K562 (cell line): ENCODE results near the gene NOMO2. TPM values are rescaled to one million over a fixed set of nuclear protein-coding genes. Genes with fewer than 3 reads are reported as not detected.
"Not testable (repeated sequence)": the region's sequence is repeated elsewhere in the genome, so short reads cannot be mapped to it uniquely, and the experiment has no call there.

Experiments
- ATAC-seq: fragments of 200-7000 bp; cut with Tn5 transposase; 3 replicates; pipeline ENCODE4 v1.9.1; 2020; ENCODE audit warnings: moderate library complexity
- BruUV-seq: library from RNA; stranded (reverse); fragments of 400-500 nt; replicated peaks from 2 replicates; lab custom pipeline; 2021; lab: Mats Ljungman, UMichigan
- CTCF ChIA-PET: fragments of 300-600 bp; formaldehyde crosslinking; extraction: SDS; loops from one replicate; lab custom pipeline; 2021; ENCODE audit warnings: low intra/inter-chr PET ratio; lab: Yijun Ruan, JAX
- POLR2A ChIA-PET: fragments of 300-600, 350-650 bp; sonication (Branson Sonifier 250); formaldehyde crosslinking; extraction: SDS; loops from one replicate; lab custom pipeline; 2021; ENCODE audit warnings: antibody characterized with exemption, inconsistent platforms; lab: Yijun Ruan, JAX
- DNase-seq, 4 experiments: peaks; one replicate each; pipeline versions ENCODE4 v3.0.0 to v3.0.0-alpha.2; 2011 to 2018; ENCODE audit warnings: low spot score in 3 of 4, mixed read lengths in 3 of 4; ENCODE audit errors: extremely low read depth in 1 of 4
- FAIRE-seq: peaks from 2 replicates; lab custom pipeline; 2011; peaks lifted over from hg19 to GRCh38; lab: Jason Lieb, UNC
- H2AFZ ChIP-seq: 2 replicates; pipeline ENCODE4 v1.6.0; 2011; ENCODE audit warnings: low read depth, low read length, control low read depth, inconsistent platforms
- H3K27ac ChIP-seq: fragments of 200-600 bp; 3 replicates; pipeline ENCODE4 v1.8.0; 2011; ENCODE audit warnings: low read depth, mild to moderate bottlenecking, control low read depth, inconsistent platforms, low read length, moderate library complexity, mixed read lengths; ENCODE audit errors: extremely low read depth
- H3K27me3 ChIP-seq, 2 experiments: fragments of 300-600 bp in 1 of 2; 2 replicates in 1 of 2; 3 replicates in 1 of 2; pipeline versions ENCODE4 v1.6.0 to v1.8.0; 2011; ENCODE audit warnings: inconsistent platforms in 2 of 2, low read length in 2 of 2, mild to moderate bottlenecking in 1 of 2, mixed read lengths in 1 of 2, moderate library complexity in 1 of 2; ENCODE audit not compliant: control insufficient read depth in 2 of 2, insufficient read depth in 2 of 2
- H3K36me3 ChIP-seq: fragments of 300-600 bp; 3 replicates; pipeline ENCODE4 v1.8.0; 2011; ENCODE audit warnings: mild to moderate bottlenecking, low read length, inconsistent platforms; ENCODE audit not compliant: control insufficient read depth, insufficient read depth
- H3K4me1 ChIP-seq, 2 experiments: fragments of 200-600 bp in 1 of 2; replicated peaks in 1 of 2; 2 replicates in 1 of 2; 3 replicates in 1 of 2; pipeline versions ENCODE4 v1.5.1 to v1.8.0; 2011; ENCODE audit warnings: inconsistent platforms in 2 of 2, low read length in 2 of 2, mild to moderate bottlenecking in 1 of 2, mixed read lengths in 1 of 2, moderate library complexity in 1 of 2; ENCODE audit not compliant: control insufficient read depth in 2 of 2, insufficient read depth in 2 of 2
- H3K4me2 ChIP-seq: 2 replicates; pipeline ENCODE4 v1.6.1; 2011; ENCODE audit warnings: low read length, control low read depth, inconsistent platforms, mixed read lengths; ENCODE audit not compliant: insufficient read depth
- H3K4me3 ChIP-seq: fragments of 200-600 bp; sonication (generic), shearing (Covaris generic); 2 replicates; pipeline ENCODE4 v1.5.1; 2016; ENCODE audit warnings: control low read depth, inconsistent platforms
- H3K79me2 ChIP-seq: fragments of 200-600 bp; 3 replicates; pipeline ENCODE4 v1.8.0; 2011; ENCODE audit warnings: low read length, inconsistent platforms; ENCODE audit not compliant: control insufficient read depth, insufficient read depth
- H3K9ac ChIP-seq, 2 experiments: 2 replicates each; pipeline versions ENCODE4 v1.6.0 to v1.6.1; 2011; ENCODE audit warnings: low read depth in 2 of 2, low read length in 2 of 2, control low read depth in 1 of 2, inconsistent platforms in 1 of 2, mild to moderate bottlenecking in 1 of 2, mixed read lengths in 1 of 2; ENCODE audit not compliant: insufficient read depth in 1 of 2
- H3K9me1 ChIP-seq: one replicate; pipeline ENCODE4 v1.6.0; 2011; ENCODE audit warnings: inconsistent platforms, mild to moderate bottlenecking, low read length, moderate library complexity; ENCODE audit not compliant: control insufficient read depth, insufficient read depth
- H3K9me3 ChIP-seq: replicated peaks from 2 replicates; pipeline ENCODE4 v1.5.1; 2011; ENCODE audit warnings: low read depth, low read length, inconsistent platforms; ENCODE audit not compliant: control insufficient read depth, insufficient read depth
- H4K20me1 ChIP-seq: replicated peaks from 2 replicates; pipeline ENCODE4 v1.6.1; 2011; ENCODE audit warnings: low read length, inconsistent platforms, mixed read lengths; ENCODE audit not compliant: control insufficient read depth, insufficient read depth
- WGBS: fragments of 100-300 bp; shearing (Covaris generic); methylation state at CpG from one replicate; pipeline ENCODE4 v1.1.6; 2016; ENCODE audit warnings: low coverage, mixed read lengths; ENCODE audit not compliant: insufficient coverage; ENCODE audit errors: missing lambda C conversion rate; 5-methylcytosine and 5-hydroxymethylcytosine counted together
- in situ Hi-C: fragments of 300-500 bp; cut with MboI; formaldehyde crosslinking; loops from 4 replicates; pipeline ENCODE4 v1.15.0; 2018; ENCODE audit warnings: inconsistent platforms, mixed read lengths
- intact Hi-C: fragments of 100-400 bp; cut with micrococcal nuclease; formaldehyde crosslinking; loops from 2 replicates; pipeline ENCODE4 v1.14.2; 2022
- polyA plus RNA-seq, 8 experiments: library from polyadenylated mRNA; depleted of rRNA in 4 of 8; stranded (reverse) in 5 of 8; unstranded in 3 of 8; fragments of >200 nt; fragmentation: Nextera tagmentation in 2 of 8; fragmentation: Illumina TruSeq in 1 of 8; extraction: Ambion mirVana in 2 of 8; extraction: Trizol in 1 of 8; gene quantifications; 2 replicates each; pipeline versions ENCODE4 v1.2.1 to v1.2.3, GENCODE V29; 2011 to 2014; ENCODE audit warnings: inconsistent platforms in 1 of 8, missing spikeins in 1 of 8
- total RNA-seq, 7 experiments: library from RNA; depleted of rRNA in 6 of 7; stranded (reverse); fragments of >200 nt in 6 of 7; fragmentation: Illumina TruSeq in 2 of 7; extraction: Trizol in 2 of 7; gene quantifications; 2 replicates each; pipeline versions ENCODE4 v1.2.1 to v1.2.3, GENCODE V29; 2011 to 2021; ENCODE audit warnings: low replicate concordance in 1 of 7

Gene NOMO2
- total and polyA plus RNA-seq, 9 of the 15 experiments (the other 6 are each of a cell fraction or from before 2014, with no cell fraction given), result 25.2 to 82.2 (median 44.0) TPM

- ATAC-seq, H3K79me2 ChIP-seq, H3K36me3 ChIP-seq, H3K4me1 ChIP-seq, CTCF ChIA-PET, POLR2A ChIA-PET, DNase-seq, H3K27me3 ChIP-seq, H2AFZ ChIP-seq, H3K4me2 ChIP-seq, H3K9me3 ChIP-seq, H3K9ac ChIP-seq, H3K27ac ChIP-seq, FAIRE-seq, BruUV-seq, in situ Hi-C loops, H3K9me1 ChIP-seq, H3K4me3 ChIP-seq, intact Hi-C loops, H4K20me1 ChIP-seq: not testable (repeated sequence)
- WGBS, result 72% methylated on average over 2 of the region's 4 CpGs
Measured at GRCh38 chr16:18526547-18526946, 35.4 kb downstream of the NOMO2 start.

DNA sequence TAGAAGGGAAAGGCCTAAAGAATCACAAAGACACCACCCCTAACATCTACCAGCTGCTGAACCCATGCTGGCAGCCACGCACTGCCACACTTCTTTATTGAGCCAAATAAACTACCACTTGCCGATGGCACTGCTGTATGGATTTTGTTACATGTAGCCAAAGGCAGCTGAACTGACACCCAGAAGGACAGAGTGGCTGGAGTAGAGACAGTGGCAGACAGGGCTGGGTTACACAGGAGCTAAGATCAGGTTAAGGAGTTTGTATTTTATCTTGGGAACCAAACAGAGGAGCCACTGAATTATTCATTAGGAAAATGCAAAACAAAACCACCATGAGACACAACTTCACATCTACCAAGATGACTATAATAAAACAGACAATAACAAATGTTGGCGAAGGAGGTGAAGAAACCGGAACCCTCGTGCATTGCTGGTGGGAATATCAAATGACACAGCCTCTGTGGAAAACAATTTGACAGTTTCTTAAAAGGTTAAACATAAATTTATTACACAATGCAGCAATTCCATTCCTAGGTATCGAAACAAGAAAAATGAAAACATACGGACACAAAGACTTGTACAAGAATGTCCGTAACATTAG lies 35.9 kb downstream of the NOMO2 start:
- H3K4me3 ChIP-seq, H4K20me1 ChIP-seq, H2AFZ ChIP-seq, FAIRE-seq, H3K4me2 ChIP-seq, H3K9ac ChIP-seq, in situ Hi-C loops, intact Hi-C loops, H3K4me1 ChIP-seq, BruUV-seq, H3K27me3 ChIP-seq, H3K9me1 ChIP-seq, H3K9me3 ChIP-seq, H3K27ac ChIP-seq, ATAC-seq, H3K79me2 ChIP-seq, POLR2A ChIA-PET, CTCF ChIA-PET, H3K36me3 ChIP-seq, DNase-seq: not testable (repeated sequence)
- WGBS, result 86% methylated on average over 5 of the region's 8 CpGs

DNA sequence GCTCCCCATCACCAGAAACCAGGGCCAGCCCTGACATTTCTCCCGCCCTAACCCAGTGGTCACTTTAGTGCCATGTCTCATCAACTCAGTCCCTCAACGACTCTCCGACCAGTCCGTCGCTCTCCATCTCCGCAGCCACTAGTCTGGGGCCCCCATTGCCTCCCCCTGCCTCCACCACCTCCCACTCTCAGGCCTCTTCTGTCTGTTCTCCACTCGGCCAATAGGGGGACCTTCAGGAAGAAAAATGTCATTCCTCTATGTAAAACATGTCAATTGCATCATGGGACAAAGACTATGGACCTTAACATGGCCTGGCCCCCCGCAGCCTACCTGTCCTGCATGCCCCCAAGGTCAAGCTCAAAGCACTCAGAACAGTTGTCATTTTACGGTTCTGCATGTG lies 39.3 kb downstream of the NOMO2 start:
- H3K27ac ChIP-seq, in situ Hi-C loops, DNase-seq, H3K9ac ChIP-seq, H3K27me3 ChIP-seq, CTCF ChIA-PET, POLR2A ChIA-PET, H4K20me1 ChIP-seq, intact Hi-C loops, H2AFZ ChIP-seq, H3K4me3 ChIP-seq, H3K4me1 ChIP-seq, H3K36me3 ChIP-seq, H3K79me2 ChIP-seq, H3K9me3 ChIP-seq, H3K9me1 ChIP-seq, FAIRE-seq, BruUV-seq, H3K4me2 ChIP-seq: not testable (repeated sequence)
- ATAC-seq, result peak; percentile 87
- WGBS, result no CpG with 5 or more reads among the region's 9 CpGs
